GM21717 (cell line): ENCODE data around the gene LRP2BP.
"Not testable (repeated sequence)": the region's sequence is repeated elsewhere in the genome, so short reads cannot be mapped to it uniquely, and the experiment has no call there.

Source experiments
- ATAC-seq: cut with Tn5 transposase; IDR thresholded peaks from one replicate; pipeline ENCODE4 v1.9.1; 2021; ENCODE audit warnings: mild to moderate bottlenecking, moderate library complexity; ENCODE audit not compliant: unreplicated experiment

The LRP2BP gene

GRCh38 chr4:185362570-185362969 lies 33.2 kb downstream of the LRP2BP start:
- not testable (repeated sequence) for ATAC-seq

DNA sequence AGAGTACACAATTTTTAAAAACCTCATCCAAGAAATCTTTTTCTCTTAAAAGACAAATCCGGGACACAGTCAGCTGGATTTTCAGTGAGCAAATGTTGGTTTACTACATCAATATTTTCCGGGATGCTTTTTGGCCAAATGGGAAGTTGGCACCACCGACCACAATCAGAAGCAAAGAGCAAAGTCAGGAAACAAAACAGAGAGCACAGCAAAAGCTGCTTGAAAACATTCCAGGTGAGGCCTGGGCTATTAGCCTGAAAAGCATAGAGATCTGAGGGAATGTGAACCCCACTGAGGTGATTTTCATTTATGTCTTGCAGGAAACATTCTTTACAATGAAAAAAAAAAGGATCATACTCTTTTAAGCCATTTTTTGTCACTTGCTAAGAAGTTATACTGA lies 33.9 kb downstream of the LRP2BP start:
- ATAC-seq, result no peak

GRCh38 chr4:185359767-185360446 lies 35.8 kb downstream of the LRP2BP start:
- ATAC-seq, result no peak

- no peak for ATAC-seq
Observed at GRCh38 chr4:185358959-185359358, 36.8 kb downstream of the LRP2BP start.

DNA sequence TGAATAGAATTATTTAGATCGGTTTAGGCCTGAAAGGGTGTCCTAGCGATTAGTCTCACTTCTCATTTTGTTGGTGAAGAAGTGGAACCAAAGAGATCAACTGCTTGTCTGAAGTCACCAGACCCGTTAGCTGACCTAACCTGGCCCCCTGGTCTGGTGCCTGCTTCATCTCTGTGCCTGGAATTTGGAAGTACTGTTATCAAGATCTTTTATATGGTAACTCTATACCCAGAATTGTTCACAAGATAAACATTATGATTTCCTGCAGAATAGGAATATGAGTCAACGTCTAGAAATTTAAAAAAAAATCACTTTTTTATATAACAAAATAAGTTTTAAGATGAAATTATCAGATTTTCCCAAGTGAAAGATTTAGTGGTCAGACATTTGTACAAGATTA lies 37.2 kb downstream of the LRP2BP start:
- no peak for ATAC-seq

DNA sequence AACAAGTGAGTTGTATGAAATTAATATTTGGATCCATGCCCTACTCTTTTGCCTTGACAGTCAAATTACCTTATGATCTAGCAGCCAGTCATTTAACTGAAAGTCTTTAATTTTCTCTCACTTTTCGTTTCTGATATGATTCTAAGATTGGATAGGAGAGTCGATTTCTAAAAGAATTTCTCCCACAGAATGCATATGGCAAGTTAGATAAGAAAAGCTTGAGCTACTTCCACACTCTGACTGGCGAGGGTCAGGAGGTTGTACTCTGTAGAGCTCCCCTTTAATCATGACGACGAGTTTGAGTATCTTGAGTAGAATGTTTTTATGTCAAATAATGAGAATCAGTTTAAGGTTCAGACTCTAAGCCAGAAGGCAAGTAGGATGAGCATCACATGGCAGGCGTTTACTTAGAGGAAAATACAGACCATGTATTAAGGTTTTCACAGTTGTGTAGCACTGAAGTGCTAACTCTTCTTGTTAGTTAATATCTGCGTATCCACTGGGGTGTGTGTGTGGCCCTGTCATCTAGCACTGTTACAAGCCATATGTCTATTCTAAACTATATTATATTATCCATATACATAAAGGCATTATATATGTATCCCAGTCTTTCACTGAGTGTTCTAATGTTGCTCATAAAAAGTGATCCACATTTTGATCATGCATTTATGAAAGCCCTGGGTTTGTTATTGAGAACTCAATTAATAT lies 37.8 kb downstream of the LRP2BP start:
- ATAC-seq, result no peak

DNA sequence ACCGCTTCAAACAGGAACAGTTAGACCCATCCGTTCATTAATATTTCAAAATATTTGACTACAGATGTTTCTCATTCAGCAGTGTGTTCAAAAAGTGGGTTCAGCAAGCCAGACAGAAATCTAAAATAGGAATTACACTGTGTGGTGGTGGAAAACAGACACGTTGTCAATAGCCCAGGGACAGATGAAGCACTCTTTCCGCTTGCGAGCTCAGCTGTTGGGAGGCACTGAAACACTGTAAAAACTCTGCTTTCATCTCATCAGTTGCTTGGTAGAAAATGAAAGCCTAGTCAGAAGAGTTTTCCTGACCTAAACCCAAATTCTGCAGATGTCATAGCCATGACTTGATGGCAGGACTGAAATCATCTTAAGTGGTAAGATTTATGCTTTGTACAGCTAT lies 38.5 kb downstream of the LRP2BP start:
- no peak for ATAC-seq

DNA sequence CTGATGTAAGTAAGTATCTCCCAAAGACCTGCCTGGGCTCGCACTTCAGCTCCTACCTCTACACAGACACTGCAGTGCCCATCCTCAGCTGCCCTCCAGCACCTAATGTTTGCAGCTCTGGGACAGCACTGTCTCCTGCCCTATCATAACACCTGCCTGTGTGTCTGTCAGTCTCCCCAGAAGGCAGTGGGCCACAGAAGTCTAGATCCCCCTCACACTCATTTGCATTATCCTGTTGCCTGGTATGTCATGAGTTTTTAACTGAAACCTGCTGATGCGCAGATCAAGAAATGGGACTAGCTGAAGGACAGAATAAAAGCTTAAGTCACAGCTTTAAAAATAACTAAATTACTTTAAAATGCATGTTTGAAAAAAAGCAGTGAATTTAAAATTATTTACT lies 43.0 kb downstream of the LRP2BP start:
- ATAC-seq, result no peak

DNA sequence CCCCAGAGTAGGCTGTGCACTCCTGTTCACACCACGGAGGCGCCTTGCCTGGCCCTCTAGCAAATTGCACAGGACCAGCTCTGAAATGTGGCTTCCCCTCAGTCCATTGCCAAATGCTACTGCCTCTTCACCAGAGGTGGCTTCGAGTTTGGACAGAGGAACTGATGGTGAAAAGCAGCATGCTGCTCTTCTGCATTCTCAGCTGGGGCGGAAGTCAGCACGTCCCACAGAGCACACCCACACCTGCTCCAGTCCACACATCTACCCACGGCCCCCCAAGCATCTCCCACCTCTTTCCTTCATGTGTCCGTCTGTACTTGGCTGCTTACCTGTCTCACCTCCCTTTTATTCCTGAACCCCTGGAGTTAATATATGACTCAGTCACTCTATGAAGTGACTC lies 43.5 kb downstream of the LRP2BP start:
- no peak for ATAC-seq

GRCh38 chr4:185351691-185352090 lies 44.0 kb downstream of the LRP2BP start:
- no peak for ATAC-seq

DNA sequence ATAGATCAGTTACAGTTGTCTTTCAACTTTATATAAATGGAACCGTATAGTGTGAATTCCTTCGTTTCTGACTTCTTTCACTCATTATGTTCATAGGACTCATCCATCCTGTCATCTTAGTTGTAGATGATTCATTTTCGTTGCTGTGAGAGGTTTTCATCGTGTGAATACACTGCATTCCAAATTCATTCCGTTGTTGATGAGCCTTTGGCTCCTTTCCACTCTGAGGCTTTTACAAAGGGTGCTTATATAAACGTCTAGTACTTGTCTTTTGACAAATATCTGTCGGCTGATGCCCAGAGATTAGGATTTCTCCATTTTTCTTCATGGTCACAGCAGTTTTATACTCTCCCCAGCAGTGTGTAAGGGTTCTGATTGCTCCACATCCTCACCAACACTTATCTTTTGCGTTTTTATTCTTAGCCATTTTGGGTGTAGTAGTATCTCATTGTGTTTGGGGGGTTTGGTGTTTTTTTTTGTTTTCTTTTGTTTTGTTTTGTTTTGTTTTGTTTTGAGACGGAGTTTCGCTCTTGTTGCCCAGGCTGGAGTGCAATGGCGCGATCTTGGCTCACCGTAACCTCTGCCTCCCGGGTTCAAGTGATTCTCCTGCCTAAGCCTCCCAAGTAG lies 48.6 kb downstream of the LRP2BP start:
- no peak for ATAC-seq

DNA sequence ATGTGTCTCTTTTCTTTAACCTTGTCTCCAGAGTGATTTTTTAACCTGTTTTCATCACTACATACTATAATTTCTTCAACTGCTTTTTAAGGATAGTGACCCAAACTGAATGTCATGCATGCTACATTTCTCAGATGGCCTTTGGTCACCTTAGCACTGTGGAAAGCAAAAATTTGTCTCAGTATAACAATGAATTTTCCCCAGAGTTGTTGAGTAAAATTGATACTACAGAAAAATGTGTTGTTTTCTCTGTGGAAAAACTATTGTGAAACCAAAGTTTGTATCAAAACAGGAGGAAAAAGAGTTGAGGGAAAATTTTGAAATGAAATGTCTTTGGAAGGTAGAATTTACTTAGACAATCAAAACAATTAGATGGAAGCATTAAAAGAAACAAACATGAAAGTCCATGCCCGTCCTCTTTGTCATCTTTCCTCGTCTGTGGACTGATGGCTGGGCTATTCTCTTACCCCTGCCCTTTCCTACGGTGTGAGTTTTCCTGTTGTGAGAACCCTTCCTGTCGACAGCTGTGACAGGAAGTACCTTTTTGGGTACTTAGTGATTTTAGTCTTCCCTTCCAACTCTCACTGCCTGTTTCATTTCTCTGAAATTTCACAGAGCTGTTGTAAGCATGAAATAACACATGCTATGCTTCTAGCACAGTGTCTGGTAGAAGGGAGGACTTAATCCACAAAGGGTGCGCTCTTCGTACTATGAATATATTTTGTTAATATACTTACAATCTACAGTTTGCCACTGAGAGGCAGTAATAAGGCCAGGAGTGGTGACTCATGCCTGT lies 50.8 kb downstream of the LRP2BP start:
- ATAC-seq, result peak; percentile 68

GRCh38 chr4:185343726-185344581 lies 51.8 kb downstream of the LRP2BP start:
- ATAC-seq, result no peak

GRCh38 chr4:185341841-185342240 lies 53.9 kb downstream of the LRP2BP start:
- peak; percentile 46 for ATAC-seq

- no peak for ATAC-seq
Observed at GRCh38 chr4:185341377-185341776, 54.3 kb downstream of the LRP2BP start.

GRCh38 chr4:185339941-185340340 lies 55.8 kb downstream of the LRP2BP start:
- no peak for ATAC-seq

DNA sequence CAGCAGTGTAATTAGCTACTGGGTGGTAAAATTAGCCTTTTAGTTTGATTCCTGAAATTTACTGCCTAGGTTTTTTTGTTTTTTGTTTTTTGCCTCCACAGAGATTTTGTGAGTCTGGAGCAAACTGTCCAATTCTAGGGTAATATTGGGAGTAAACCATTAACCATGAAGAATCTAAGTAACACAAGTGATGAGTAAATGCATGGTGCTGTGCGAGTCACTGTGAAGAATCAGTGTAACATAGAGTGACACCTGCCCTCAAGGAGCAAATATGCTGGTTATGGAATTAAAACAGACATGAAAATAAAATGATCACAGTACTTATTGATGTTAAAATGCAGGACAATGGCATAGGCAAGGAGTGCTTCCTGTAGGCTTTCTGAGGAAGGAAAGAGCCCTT lies 60.1 kb downstream of the LRP2BP start:
- no peak for ATAC-seq

DNA sequence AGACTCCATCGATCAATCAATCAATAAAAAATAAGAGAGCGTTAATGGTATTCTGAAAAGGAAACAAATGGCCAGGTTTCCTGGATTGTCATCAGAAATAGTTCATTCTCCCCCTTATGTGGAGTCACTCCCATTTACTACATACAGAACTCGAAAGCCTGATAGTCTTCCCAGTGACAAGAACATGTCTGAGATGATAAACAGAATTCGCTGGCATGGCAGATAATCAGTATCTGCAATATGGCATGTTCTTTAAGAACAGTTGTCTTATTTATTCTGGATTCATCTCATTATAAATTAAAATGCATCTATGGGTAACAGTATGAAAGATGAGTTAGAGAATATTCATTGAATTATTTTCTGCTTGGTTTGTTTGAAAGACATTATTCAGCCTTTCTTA lies 61.4 kb downstream of the LRP2BP start:
- ATAC-seq, result no peak

GRCh38 chr4:185332575-185333464 lies 62.9 kb downstream of the LRP2BP start:
- ATAC-seq, result peak; percentile 84
